CD14-positive monocyte (primary cell): ENCODE results near the gene GSDME. TPM values are rescaled to one million over a fixed set of nuclear protein-coding genes. Genes with fewer than 3 reads are reported as not detected.

ENCODE experiments used
- DNase-seq, 3 donors: peaks; one replicate each; pipeline ENCODE4 v3.0.0-alpha.2; 2011 to 2022
- H2AFZ ChIP-seq: 2 replicates; pipeline ENCODE4 v1.6.0; 2012; ENCODE audit warnings: mild to moderate bottlenecking, low read depth, low read length, inconsistent platforms; ENCODE audit not compliant: insufficient read depth, poor library complexity, severe bottlenecking
- H3K27ac ChIP-seq, 2 donors: 1 replicate in 1 of 2; 2 replicates in 1 of 2; pipeline ENCODE4 v1.5.1; 2012 to 2013; ENCODE audit warnings: low read length in 2 of 2, control low read depth in 1 of 2, inconsistent platforms in 1 of 2, low read depth in 1 of 2, mild to moderate bottlenecking in 1 of 2
- H3K27me3 ChIP-seq, 2 donors: one replicate each; pipeline versions ENCODE4 v1.6.0 to v1.6.1; 2011 to 2013; ENCODE audit warnings: low read length in 2 of 2; ENCODE audit not compliant: control insufficient read depth in 2 of 2, insufficient read depth in 2 of 2
- H3K36me3 ChIP-seq, 2 donors: replicated peaks in 1 of 2; 1 replicate in 1 of 2; 2 replicates in 1 of 2; pipeline versions ENCODE4 v1.5.1 to v1.6.1; 2012 to 2013; ENCODE audit warnings: low read length in 2 of 2, control low read depth in 1 of 2, inconsistent platforms in 1 of 2, mild to moderate bottlenecking in 1 of 2; ENCODE audit not compliant: insufficient read depth in 2 of 2, control insufficient read depth in 1 of 2
- H3K4me1 ChIP-seq, 2 donors: 1 replicate in 1 of 2; 2 replicates in 1 of 2; pipeline versions ENCODE4 v1.5.1 to v1.6.1; 2012 to 2013; ENCODE audit warnings: low read length in 2 of 2, control low read depth in 1 of 2, inconsistent platforms in 1 of 2, mild to moderate bottlenecking in 1 of 2, moderate library complexity in 1 of 2; ENCODE audit not compliant: insufficient read depth in 2 of 2, control insufficient read depth in 1 of 2
- H3K4me2 ChIP-seq: replicated peaks from 2 replicates; pipeline ENCODE3; 2012; ENCODE audit warnings: low read length, moderate library complexity, mild to moderate bottlenecking; ENCODE audit not compliant: poor library complexity, severe bottlenecking; ENCODE audit errors: extremely low read depth
- H3K4me3 ChIP-seq, 3 experiments: fragments of 200-600 bp in 1 of 3; sonication (generic) in 1 of 3; replicated peaks in 1 of 3; 1 replicate in 2 of 3; 2 replicates in 1 of 3; pipeline ENCODE4 v1.5.1; 2011 to 2013; ENCODE audit warnings: low read length in 3 of 3, mild to moderate bottlenecking in 3 of 3, control low read depth in 2 of 3, low read depth in 2 of 3, inconsistent platforms in 1 of 3, moderate library complexity in 1 of 3
- H3K79me2 ChIP-seq: 2 replicates; pipeline ENCODE4 v1.6.0; 2012; ENCODE audit warnings: mild to moderate bottlenecking, control low read depth, inconsistent platforms, low read length, moderate library complexity; ENCODE audit not compliant: insufficient read depth
- H3K9ac ChIP-seq: 2 replicates; pipeline ENCODE4 v1.6.0; 2017; ENCODE audit warnings: low read length, mild to moderate bottlenecking; ENCODE audit not compliant: insufficient read depth, poor library complexity, severe bottlenecking
- H3K9me3 ChIP-seq, 2 donors: replicated peaks in 1 of 2; 1 replicate in 1 of 2; 2 replicates in 1 of 2; pipeline versions ENCODE4 v1.5.1 to v1.6.1; 2012 to 2013; ENCODE audit warnings: low read length in 2 of 2, control low read depth in 1 of 2; ENCODE audit not compliant: control insufficient read depth in 1 of 2, insufficient read depth in 1 of 2
- H4K20me1 ChIP-seq: 2 replicates; pipeline ENCODE4 v1.6.0; 2012; ENCODE audit warnings: mild to moderate bottlenecking, low read length, control low read depth, moderate library complexity; ENCODE audit not compliant: insufficient read depth
- H3K27ac Mint-ChIP-seq, 7 donors: one replicate each; pipeline ENCODE4 v1.8.0; 2020; ENCODE audit warnings: mild to moderate bottlenecking in 7 of 7, mixed read lengths in 7 of 7, moderate library complexity in 6 of 7, inconsistent platforms in 2 of 7
- H3K27me3 Mint-ChIP-seq, 3 donors: one replicate each; pipeline ENCODE4 v1.8.0; 2021 to 2022; ENCODE audit warnings: low read depth in 3 of 3, mild to moderate bottlenecking in 3 of 3, mixed read lengths in 3 of 3, moderate library complexity in 3 of 3, inconsistent platforms in 1 of 3
- H3K36me3 Mint-ChIP-seq, 2 donors: one replicate each; pipeline ENCODE4 v1.8.0; 2020; ENCODE audit warnings: mixed read lengths in 2 of 2, inconsistent platforms in 1 of 2, mild to moderate bottlenecking in 1 of 2
- H3K4me1 Mint-ChIP-seq: one replicate; pipeline ENCODE4 v1.8.0; 2020; ENCODE audit warnings: mild to moderate bottlenecking, mixed read lengths
- H3K4me3 Mint-ChIP-seq, 2 donors: one replicate each; pipeline ENCODE4 v1.8.0; 2020; ENCODE audit warnings: mild to moderate bottlenecking in 2 of 2, mixed read lengths in 2 of 2, moderate library complexity in 1 of 2
- H3K9me3 Mint-ChIP-seq, 7 donors: one replicate each; pipeline ENCODE4 v1.8.0; 2020 to 2022; ENCODE audit warnings: mixed read lengths in 7 of 7, mild to moderate bottlenecking in 6 of 7, moderate library complexity in 6 of 7, inconsistent platforms in 2 of 7
- CTCF ChIP-seq: fragments of 200-600 bp; IDR thresholded peaks from one replicate; pipeline ENCODE4 v1.8.0; 2022; ENCODE audit warnings: antibody characterized with exemption, mild to moderate bottlenecking
- WGBS: methylation state at CpG from one replicate; pipeline ENCODE4 v1.1.5; 2013; ENCODE audit warnings: missing lambda C conversion rate; ENCODE audit not compliant: insufficient coverage; 5-methylcytosine and 5-hydroxymethylcytosine counted together
- intact Hi-C, 2 donors: fragments of 100-400 bp; cut with micrococcal nuclease; formaldehyde crosslinking; loops; one replicate each; pipeline versions ENCODE4 v1.15.0 to v1.15.1; 2023
- polyA plus RNA-seq, 3 donors: library from polyadenylated mRNA; depleted of rRNA in 1 of 3; unstranded in 2 of 3; stranded (reverse) in 1 of 3; fragments of 300-500 nt in 2 of 3; fragments of >200 nt in 1 of 3; fragmentation: Illumina TruSeq in 2 of 3; gene quantifications; 1 replicate in 2 of 3; 2 replicates in 1 of 3; pipeline ENCODE4 v1.2.3, GENCODE V29; 2012 to 2021

The GSDME gene
- polyA plus RNA-seq, 3 donors = 1.3 to 2.3 TPM; not detected in 1

- intact Hi-C loops = no loop called here
- Mint-ChIP-seq H3K4me3 (no peak overlapping the region), H3K9me3 (no peaks in the 10 kb centered on the region), H3K27me3 (peaks cover 0 to 1% (median 1%) of the 10 kb centered on the region in 3 donors), H3K4me1 (no peaks in the 10 kb centered on the region), H3K36me3 (peaks cover 20 to 36% of the 10 kb centered on the region in 2 donors), H3K27ac (no peak overlapping the region)
- Histone ChIP-seq H4K20me1 (no peaks in the 10 kb centered on the region), H3K27ac (no peak overlapping the region), H3K4me1 (no peaks in the 10 kb centered on the region), H3K9ac (no peak overlapping the region), H3K4me3 (no peak overlapping the region), H3K36me3 (peaks cover 9 to 30% of the 10 kb centered on the region in 2 donors), H3K4me2 (no peak overlapping the region), H3K27me3 (no peaks in the 10 kb centered on the region), H3K9me3 (no peaks in the 10 kb centered on the region), H2AFZ (no peak overlapping the region), H3K79me2 (no peaks in the 10 kb centered on the region)
- TF ChIP-seq CTCF = no peak
- 90% methylated on average over 2 of the region's 6 CpGs for WGBS
- DNase-seq = no peak
Measured at GRCh38 chr7:24800073-24800472, 42.8 kb upstream of the GSDME start.

- Mint-ChIP-seq H3K4me3 (no peak overlapping the region), H3K4me1 (peaks cover 3% of the 10 kb centered on the region), H3K36me3 (peaks cover 20 to 36% of the 10 kb centered on the region in 2 donors), H3K9me3 (no peaks in the 10 kb centered on the region), H3K27ac (no peak overlapping the region), H3K27me3 (peaks cover 0 to 1% (median 1%) of the 10 kb centered on the region in 3 donors)
- Histone ChIP-seq H3K79me2 (no peaks in the 10 kb centered on the region), H3K4me3 (no peak overlapping the region), H3K4me2 (no peak overlapping the region), H3K36me3 (peaks cover 9 to 30% of the 10 kb centered on the region in 2 donors), H3K27ac (no peak overlapping the region), H3K9me3 (no peaks in the 10 kb centered on the region), H2AFZ (no peak overlapping the region), H4K20me1 (no peaks in the 10 kb centered on the region), H3K9ac (no peak overlapping the region), H3K4me1 (no peaks in the 10 kb centered on the region), H3K27me3 (no peaks in the 10 kb centered on the region)
- TF ChIP-seq CTCF = no peak
- WGBS = 86% methylated on average over 2 of the region's 3 CpGs
- no peak for DNase-seq
- intact Hi-C loops = no loop called here
Measured at GRCh38 chr7:24799506-24799905, 42.2 kb upstream of the GSDME start.
